HG03108 (cell line): ENCODE measurements around the gene KRT14.
"Not testable (repeated sequence)": the region's sequence is repeated elsewhere in the genome, so short reads cannot be mapped to it uniquely, and the experiment has no call there.

Source experiments
- ATAC-seq: cut with Tn5 transposase; IDR thresholded peaks from one replicate; pipeline ENCODE4 v1.9.1; 2021; ENCODE audit warnings: moderate library complexity; ENCODE audit not compliant: unreplicated experiment

Gene KRT14

DNA sequence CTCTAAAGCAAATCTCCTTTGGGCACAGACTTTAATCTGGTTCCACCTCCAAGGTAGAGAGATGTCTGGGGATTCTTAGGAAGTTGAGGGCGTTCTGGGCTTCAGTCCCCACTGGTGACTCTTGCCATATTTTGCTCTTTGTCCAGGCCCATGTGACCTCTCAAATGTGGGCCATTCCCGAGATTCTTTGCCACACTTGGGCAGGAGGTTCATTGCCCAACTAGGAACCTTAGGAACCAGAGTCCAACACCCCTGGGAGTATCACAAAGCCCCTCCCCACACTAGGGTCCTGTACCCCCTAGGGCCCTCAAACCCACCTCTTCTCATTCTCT is 6.5 kb downstream of the KRT14 start:
- ATAC-seq = no peak

DNA sequence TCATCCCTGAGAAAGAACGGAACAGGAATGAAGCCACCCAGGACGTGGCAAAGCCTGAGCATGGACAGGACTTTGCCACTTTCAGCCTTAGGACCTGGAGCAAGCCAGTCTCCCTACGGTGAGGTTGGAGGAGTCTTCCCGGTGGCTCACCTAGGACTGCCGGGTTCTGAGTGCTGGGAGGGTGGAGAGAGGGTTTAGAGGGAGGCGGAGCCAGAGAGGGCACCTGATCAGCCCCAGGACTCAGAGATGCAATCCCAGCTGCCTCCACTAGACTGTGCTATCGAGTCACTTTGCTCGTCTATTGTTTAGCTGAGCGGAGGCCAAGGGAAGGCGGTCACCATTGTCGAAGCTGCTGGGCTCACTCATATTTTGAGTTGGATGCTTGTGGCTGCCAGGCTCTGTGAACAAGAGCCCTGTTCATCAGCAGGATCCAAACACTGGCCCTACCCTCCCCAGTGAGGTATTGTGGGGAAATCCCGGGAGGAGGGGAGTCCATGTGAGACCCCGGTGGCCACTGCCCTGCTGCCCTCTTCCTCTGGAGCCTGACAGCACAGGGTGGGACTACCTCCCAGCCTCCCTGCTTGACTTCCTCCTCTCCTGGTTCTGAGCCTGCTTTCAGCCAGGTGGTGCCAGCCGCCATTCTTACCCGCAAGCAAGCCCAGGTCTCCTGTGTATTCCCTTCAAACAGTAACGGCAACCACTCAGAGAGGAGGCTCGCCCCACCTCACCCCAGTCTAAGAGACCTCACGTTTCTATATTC is 7.0 kb downstream of the KRT14 start:
- no peak for ATAC-seq

DNA sequence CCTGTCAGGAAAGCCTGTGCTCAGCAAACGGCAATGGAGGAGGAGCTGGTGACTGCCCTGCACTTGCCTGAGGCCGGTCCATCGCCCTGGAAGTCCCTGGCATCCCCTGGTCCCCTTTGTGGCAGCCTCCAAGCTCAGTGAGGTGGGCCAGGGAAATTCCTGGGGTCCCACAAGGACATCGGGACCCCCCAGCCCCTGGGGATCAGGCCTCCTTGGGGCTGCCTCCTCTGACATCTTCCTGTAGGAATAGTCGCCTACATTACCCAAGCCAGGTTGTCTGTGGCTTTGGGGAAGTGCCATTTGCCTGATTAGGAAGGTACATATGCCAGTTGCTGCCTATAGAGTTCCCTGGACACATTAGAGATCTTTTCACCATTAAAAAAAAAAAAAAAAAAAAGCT is 7.7 kb downstream of the KRT14 start:
- ATAC-seq = no peak

DNA sequence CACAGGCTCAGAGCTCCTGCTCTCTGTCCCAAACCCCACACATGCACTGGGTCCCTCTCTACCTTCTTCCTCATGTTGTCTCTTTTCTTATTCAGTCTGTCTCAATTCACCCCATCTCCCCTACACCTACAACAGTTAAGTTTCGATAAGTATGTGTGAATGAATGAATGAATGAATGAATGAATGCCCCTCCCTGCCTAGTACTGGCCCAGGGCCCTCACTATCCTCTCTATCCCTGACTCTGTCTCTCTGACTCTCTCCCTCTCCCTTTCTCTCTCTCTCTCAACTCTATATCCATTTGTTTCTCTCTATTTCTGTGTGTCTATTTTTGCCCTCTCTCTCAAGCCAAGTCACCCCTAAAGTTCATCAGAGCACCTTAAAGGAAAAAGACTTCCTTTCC is 8.2 kb downstream of the KRT14 start:
- ATAC-seq = no peak

DNA sequence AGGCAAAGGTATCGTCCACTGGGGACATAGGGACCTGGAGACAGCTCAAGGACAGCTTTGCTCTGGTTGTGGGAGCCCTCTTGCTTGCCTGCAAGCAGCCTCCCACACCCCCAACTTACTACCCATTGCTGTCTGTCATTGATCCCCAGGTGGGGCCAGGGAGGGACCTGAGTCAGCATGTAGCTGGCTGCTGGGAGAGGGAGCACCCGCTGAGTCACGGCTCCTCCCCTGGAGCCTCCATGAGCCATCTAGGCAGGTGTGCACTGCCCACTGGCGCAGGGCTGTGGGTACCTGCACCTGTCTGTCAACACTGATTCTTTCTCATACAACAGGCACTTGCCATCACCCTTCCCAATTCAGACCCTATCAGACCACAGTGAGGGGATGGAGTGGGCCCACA is 10.0 kb downstream of the KRT14 start:
- ATAC-seq = not testable (repeated sequence)

DNA sequence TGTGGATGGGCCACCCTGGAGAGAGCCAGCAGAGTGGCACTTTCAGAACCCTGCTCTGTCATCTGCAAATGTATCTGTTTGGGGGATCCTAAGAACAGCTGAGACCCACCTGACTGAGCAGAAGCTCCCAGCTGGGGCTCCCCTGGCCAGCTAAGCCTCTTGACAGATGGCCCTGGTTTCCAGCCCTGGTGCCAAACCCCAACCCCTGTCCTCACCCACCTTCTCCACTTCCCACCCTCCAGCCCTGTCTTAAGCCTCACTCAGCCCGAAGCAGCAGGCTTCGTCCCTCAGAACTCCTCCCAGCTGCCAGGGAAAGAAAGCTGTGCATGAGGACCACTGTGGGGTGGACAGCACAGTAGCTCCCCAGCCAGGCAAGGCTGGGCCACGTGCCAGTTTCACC is 11.4 kb downstream of the KRT14 start:
- ATAC-seq = no peak

DNA sequence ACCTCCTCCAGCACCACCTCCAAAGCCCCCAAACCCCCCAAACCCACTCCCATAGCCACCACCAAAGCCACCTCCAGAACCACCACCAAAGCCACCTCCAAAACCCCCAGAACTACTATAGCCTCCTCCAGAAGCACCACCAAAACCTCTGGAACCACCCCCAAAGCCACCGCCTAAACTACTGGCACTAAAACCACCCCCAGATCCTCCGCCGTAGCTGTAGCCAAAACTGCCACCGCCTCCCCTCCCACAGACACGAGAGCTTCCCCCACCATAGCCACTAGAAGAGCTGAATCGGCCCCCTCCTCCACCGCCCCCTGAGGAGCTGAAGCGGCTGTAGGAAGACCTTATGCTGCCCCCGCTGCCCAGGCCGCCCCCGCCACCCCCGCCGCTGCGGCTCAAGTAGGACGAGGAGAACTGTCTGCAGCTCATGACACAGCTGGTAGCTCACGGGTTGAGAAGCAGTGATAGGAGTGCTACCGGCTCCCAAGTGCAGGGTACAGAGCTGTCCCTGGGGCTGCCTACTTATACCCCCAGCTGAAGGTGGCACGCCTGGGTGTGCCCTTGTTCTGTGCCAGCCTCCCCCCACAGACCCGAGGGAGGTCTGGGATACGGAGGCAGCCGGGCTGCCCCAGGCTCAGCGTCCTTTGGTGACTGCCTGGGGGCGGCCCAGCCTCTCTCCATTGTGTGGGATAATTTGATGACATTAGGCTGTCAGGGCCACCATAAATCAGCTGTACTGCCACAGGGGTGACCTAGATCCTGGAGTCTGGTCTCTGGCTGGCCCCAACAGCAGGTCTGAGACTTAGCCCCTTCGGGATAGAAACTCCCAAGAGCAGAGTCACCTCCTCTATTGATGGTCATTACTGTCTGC is 14.9 kb downstream of the KRT14 start, which contains the start of gene KRT9:
TSS of gene KRT9 (minus strand) at position 499 of the 874 bp plus-strand sequence. CDS start at position 432, 67 bp downstream.
- ATAC-seq = no peak

DNA sequence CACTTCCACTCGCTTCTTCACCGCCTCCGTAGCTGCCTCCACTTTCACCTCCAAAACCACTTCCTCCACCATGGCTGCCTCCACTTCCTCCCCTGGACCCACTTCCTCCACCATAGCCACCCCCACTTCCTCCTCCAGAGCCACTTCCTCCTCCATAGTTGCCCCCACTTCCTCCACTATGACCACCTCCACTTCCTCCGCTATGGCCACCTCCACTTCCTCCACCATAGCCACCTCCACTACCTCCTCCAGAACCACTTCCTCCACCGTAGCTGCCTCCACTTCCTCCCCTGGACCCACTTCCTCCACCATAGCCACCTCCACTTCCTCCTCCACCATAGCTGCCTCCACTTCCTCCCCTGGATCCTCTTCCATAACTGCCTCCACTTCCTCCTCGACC is 19.4 kb downstream of the KRT14 start:
- ATAC-seq = no peak

DNA sequence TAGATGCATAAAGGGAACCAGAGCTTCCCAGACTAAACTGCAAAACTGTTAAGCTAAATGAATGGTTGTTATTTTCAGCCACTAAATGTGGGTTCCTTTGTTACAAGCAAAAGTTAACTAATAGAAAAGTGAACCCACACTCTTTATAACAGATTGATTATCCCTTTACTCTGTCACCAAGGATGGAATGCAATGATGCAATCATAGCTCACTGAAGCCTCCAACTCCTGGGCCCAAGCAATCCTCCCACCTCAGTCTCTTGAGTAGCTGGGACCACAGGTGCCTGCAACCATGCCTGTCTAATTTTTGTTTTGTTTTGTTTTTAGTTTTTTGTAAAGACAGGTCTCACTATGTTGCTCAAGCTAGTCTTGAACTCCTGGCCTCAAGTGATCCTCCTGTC is 21.4 kb downstream of the KRT14 start:
- no peak for ATAC-seq

DNA sequence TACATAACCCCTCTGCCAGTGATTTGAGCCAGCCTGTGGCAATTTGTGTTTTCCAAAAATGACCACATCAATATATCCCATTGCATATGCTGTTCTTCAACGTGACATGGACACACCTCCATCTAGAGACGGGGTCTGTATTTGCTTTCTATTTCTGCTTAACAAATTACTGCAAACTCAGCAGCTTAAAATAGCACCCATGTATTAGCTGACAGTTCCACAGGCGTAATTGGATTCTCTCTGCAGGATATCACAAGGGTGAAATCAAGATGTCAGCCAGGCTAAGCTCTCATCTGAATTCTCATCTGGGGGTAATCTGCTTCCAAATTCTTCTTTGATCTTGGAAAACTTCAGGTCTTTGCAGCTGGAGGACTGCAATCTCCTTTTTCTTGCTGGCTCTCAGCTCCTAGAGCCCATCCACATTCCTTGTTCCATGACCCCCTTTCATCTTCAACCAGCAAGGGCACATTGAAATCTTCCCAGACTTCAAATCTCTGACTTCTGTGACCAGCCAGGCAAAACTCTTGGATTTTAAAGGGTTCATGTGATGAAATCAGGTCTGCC is 23.0 kb downstream of the KRT14 start:
- ATAC-seq = no peak

DNA sequence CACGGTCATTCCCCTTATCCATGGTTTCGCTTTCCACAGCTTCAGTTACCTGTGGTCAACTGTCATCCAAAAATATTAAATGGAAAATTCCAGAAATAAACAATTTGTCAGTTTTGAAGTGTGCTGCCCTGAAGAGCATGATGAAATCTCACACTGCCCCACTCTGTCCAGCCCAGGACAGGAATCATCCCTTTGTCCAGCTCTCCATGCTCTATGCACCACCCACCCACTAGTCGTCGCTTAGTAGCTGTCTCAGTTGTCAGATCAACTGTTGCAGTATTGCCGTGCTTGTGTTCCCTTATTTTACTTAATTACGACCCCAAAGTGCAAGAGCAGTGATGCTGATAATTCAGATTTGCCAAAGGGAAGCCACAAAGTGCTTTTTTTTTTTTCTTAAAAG is 25.1 kb downstream of the KRT14 start:
- no peak for ATAC-seq

DNA sequence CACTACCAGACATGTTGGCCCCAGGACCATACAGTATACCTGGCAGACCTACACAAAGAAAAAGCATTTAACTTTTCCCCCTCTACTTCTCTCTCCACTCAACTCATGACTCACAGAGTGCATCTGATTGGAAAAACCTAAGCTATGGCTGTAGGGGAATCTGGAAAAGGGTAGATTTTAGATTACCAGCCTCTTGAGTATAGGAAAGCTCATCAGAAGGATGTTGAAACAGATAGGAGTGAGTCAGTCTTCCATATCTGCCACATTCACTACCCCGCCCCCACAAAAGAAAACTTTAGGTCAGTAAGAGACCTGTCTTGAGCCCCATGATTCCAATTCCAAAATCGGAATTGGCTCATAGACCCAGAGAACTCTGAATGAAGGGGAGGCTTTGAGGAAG is 27.1 kb downstream of the KRT14 start:
- no peak for ATAC-seq

DNA sequence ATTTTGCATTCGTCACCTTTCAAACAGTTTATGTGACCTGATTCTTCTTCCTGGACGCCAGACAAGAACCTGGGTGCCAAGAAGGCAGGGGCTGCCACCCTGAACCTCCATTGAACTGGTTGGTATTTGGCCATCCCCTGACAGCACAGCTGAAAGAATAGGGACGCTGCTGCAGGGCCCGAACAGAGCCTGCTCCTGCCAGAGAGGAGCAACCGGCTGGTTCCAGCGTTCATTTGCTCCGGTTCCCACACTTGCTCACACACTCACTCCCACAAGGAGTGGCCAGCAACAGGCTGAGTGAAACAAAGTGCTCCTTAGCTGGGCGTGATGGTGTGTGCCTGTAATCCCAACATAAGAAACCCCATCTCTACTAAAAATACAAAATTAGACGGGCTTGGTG is 29.8 kb downstream of the KRT14 start:
- no peak for ATAC-seq

DNA sequence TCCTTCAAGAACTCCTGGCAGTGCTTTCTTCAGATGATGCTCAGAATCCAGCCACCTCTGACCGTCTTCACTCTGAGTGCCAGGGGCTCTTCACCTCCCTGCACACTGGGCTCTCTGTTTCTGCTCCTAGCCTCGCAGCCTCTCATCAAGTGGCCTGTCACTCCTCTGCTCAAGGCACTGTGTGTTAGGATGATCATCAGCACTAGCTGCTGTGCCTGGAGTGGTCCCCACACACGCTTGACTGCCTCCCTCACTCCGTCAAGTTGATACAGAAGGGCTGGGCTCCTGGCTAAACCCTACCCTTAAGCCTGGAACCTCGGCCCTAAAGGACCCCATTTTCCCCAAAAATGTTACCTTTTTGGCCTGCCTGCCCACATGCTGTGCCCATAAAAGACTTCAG is 30.4 kb downstream of the KRT14 start:
- no peak for ATAC-seq

DNA sequence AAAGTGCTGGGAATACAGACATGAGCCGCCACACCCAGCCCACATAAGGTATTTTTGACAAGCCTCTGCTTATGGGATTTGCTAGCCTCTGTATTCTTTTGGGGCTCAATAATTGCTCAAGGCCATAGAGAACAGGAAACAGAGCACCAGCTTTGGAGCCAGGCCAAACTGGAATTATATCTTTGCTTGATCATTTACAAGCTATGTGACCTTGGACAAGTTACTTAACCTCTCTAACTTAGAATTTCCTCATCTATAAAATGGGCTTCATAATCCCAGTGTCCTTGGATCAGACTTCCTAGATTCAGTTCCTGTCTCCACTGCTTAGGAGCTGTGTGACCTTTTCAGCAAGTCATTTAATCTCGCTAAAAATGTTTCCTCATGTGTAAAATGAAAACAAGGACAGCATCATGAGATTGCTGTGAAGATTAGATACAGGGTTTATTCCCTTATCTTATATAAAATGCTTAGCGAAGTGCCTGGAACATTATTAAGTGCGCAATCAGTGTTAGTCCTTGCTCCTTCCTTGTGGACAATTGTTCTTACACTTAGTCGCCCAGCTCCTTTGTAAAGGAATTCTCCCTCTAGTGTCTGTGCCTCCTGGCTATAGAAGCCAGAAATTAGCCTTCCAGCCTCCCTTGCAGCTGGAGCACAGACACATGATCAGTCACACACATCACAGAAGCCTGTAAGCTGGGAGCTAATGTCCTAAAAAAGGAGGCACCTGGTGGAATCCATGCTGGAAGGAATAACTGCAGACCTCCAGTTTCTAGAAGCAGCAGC is 31.4 kb downstream of the KRT14 start:
- no peak for ATAC-seq

DNA sequence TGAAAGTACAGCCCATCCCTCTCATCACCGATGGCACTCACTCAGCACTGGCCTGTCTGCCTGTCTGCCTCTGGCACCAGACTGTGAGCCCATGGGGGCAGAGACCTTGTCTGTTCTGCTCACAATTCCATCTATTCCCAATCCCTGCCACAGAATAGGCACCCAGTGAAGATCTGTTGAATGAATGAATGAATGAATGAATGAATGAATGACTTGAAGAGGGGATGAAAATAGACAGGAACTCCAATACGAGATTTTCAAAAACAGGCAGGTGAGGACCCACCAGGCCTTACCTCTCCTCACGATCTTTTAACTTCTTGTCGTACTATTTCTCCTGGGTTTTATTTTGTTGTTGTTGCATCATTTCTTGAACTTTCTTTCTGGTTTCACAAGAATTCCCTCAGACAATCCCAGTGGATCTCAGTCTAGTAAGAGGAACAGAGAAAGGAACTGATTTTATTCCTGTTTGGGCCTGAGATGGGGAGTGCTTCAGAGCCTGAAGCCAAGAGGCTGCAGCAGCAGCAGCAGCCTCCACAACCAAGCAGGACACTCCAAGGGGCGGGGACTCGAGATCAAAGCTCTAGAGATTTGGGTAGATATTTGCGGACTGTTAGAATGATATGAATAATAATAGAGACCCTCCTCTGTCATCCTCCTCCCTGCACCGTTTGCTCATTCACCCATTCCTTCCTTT is 32.6 kb downstream of the KRT14 start:
- ATAC-seq = no peak

DNA sequence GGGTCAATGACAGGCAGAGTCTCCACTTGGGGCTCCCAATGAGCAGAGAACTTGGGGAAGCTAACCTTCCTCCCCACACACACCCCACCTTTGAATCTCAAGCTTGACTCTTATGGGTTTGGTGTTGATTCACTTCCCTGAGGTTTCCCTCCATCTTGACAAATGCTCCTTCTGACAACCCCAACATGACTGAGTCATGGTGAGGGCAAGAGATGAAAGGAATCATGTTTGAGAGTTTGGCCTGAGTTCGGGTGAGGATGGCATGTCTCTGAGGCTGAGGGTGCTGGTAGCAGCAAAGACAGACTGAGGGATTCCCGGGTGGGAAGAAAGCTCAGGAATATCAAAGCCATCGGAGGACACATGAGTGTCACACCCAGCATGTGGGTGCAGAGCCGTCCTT is 33.5 kb downstream of the KRT14 start:
- ATAC-seq = no peak

DNA sequence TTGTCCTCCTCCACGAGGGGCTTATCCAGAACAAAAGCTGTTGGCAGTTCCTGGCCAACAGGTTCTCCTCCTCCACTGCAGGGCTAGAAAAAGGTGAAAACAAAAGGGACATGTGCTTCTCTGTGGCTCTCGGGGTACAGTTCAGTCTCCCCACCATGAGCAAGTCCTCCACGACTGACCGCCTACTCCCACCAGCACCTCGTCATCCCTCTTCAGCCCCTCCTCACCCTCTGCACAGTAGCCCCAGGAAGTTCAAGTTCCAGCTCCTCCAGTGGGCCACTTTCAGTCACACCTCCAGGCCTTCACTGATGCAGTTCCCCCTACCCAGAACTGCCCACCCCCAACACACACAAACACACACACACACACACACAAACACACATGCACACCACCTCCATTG is 34.2 kb downstream of the KRT14 start:
- ATAC-seq = no peak

DNA sequence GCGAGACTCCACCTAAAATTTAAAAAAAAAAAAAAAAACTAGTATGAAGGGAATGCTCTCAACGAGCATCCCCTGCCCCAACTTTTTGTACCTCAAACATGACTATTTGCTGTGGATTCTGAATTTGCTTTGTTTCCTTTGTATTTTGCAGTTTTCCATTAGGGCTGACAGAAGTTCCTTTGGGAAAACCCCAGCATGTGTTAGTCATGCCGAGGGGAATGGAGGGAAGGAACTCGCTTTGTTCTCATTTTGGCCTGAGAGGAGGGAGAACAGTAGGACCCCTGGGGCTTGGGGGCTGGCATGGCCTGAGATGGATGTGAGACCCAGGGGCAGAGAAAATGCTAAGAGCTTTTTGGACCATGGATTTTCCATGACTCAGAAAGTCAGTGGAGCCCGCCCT is 35.3 kb downstream of the KRT14 start:
- ATAC-seq = no peak

DNA sequence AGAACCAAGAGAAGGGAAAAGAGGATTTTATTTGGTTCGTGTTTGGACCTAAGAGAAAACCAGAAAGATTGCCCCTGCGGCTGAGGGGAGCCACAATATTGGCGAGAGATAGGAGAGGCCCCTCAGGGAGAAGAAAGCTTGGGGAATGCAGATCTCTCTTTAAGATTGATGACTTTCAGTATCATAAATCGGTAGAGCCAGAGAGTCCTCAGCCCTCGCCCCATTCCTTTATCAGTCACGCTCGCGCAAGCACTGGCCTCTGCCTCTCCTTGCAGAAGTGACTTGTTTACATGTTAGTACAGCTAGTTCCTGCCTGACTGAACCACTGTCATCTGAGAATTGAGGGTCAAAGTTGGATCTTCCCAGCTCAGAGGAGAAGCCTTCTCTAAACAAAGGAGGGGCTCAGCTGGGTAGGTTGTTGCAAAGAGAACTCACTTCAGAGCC is 37.1 kb downstream of the KRT14 start:
- ATAC-seq = no peak
